AG09309 (cell line): ENCODE measurements around the gene PRXL2A.
A peak's percentile ranks its signal among the peaks of the same experiment; 100 is the strongest.

Experiments
- DNase-seq: peaks from one replicate; pipeline ENCODE4 v3.0.0-alpha.2; 2010; ENCODE audit warnings: low read depth
- H3K4me3 ChIP-seq: 2 replicates; pipeline ENCODE4 v1.5.1; 2011; ENCODE audit warnings: mild to moderate bottlenecking, low read depth, low read length, moderate library complexity; ENCODE audit not compliant: control insufficient read depth
- CTCF ChIP-seq: IDR thresholded peaks from 2 replicates; pipeline ENCODE4 v1.5.1; 2011; ENCODE audit warnings: mild to moderate bottlenecking, low read depth, low read length, inconsistent platforms; ENCODE audit not compliant: insufficient read depth, control insufficient read depth; ENCODE audit errors: missing control alignments

Gene PRXL2A

GRCh38 chr10:80458638-80459037 is 50.3 kb downstream of the PRXL2A start:
- DNase-seq = no peak
- no peak overlapping the region for H3K4me3 ChIP-seq
- TF ChIP-seq CTCF = no peak

GRCh38 chr10:80459047-80459865 is 50.9 kb downstream of the PRXL2A start:
- no peak for TF ChIP-seq CTCF
- peak; percentile 61 for DNase-seq
- H3K4me3 ChIP-seq = no peak overlapping the region

- no peak for TF ChIP-seq CTCF
- H3K4me3 ChIP-seq = no peak overlapping the region
- DNase-seq = no peak
Observed at GRCh38 chr10:80460399-80461207, 52.3 kb downstream of the PRXL2A start.

GRCh38 chr10:80461208-80462183 is 53.1 kb downstream of the PRXL2A start:
- DNase-seq = no peak
- no peak for TF ChIP-seq CTCF
- H3K4me3 ChIP-seq = no peak overlapping the region

- DNase-seq = no peak
- no peak for TF ChIP-seq CTCF
- no peak overlapping the region for H3K4me3 ChIP-seq
Observed at GRCh38 chr10:80462299-80462980, 54.1 kb downstream of the PRXL2A start.
